Measurements from ENCODE around the gene ANKRD55.

DNA sequence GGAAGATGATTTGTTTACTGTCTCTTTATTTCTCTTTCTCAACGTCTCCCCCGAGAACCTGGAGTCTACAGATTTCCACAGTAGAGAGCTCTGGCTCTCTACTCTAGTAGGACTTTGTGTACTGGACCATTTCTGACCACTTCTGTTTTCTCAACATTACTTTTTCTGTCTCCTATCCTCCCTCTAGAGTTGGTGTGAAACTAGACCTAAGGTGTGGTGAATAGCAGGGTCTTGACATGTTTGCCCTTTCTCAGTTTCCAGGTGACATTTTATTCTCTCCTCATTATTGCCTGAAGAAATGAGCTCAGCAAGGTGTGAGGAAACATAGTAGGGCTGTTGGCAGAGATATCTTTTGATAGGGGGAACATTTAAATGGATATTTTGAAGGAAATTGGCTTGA is 176.3 kb downstream of the ANKRD55 start:
- TF ChIP-seq CTCF (IDR thresholded peaks at IDR 0.05): no peak
- TF ChIP-seq POLR2AphosphoS5 (IDR thresholded peaks at IDR 0.05; ENCODE audit: insufficient read depth in 1 of 2, low read depth in 1 of 2): no peak
- no peak for TF ChIP-seq POLR2A (IDR thresholded peaks at IDR 0.05)
